CD4-positive, alpha-beta T cell treated with Interleukin-17A for 4 hours (primary cell): ENCODE measurements around the gene L3MBTL2.
"Not testable (repeated sequence)": the region's sequence is repeated elsewhere in the genome, so short reads cannot be mapped to it uniquely, and the experiment has no call there.

ENCODE experiments used
- DNase-seq: peaks from one replicate; pipeline ENCODE4 v3.0.0-alpha.2; 2020; ENCODE audit warnings: mixed read lengths

L3MBTL2 gene

GRCh38 chr22:41204992-41205900 is at the start of gene L3MBTL2:
Gene L3MBTL2, plus strand, starts transcription at chr22:41205312. Its CDS starts 51 bp downstream, at chr22:41205363.
- peak; percentile 97 for DNase-seq

- no peak for DNase-seq
Observed at GRCh38 chr22:41157083-41157482, 48.0 kb upstream of the L3MBTL2 start.

- DNase-seq, result no peak
Observed at GRCh38 chr22:41169157-41169556, 36.0 kb upstream of the L3MBTL2 start.

- no peak for DNase-seq
Observed at GRCh38 chr22:41171996-41172395, 33.1 kb upstream of the L3MBTL2 start.

GRCh38 chr22:41175546-41175945 is 29.6 kb upstream of the L3MBTL2 start:
- no peak for DNase-seq

- no peak for DNase-seq
Observed at GRCh38 chr22:41177040-41177621, 28.0 kb upstream of the L3MBTL2 start.

GRCh38 chr22:41177622-41178424 is 27.3 kb upstream of the L3MBTL2 start:
- no peak for DNase-seq

GRCh38 chr22:41178425-41178975 is 26.6 kb upstream of the L3MBTL2 start:
- DNase-seq, result no peak

GRCh38 chr22:41180362-41180761 is 24.8 kb upstream of the L3MBTL2 start:
- not testable (repeated sequence) for DNase-seq

- DNase-seq, result no peak
Observed at GRCh38 chr22:41180926-41181325, 24.2 kb upstream of the L3MBTL2 start.

GRCh38 chr22:41181349-41182241 is 23.5 kb upstream of the L3MBTL2 start:
- no peak for DNase-seq

GRCh38 chr22:41184679-41185078 is 20.4 kb upstream of the L3MBTL2 start:
- DNase-seq, result no peak

GRCh38 chr22:41191467-41191866 is 13.6 kb upstream of the L3MBTL2 start:
- no peak for DNase-seq

- DNase-seq, result no peak
Observed at GRCh38 chr22:41193829-41194228, 11.3 kb upstream of the L3MBTL2 start.

- peak; percentile 92 for DNase-seq
Observed at GRCh38 chr22:41197038-41197972, 7.8 kb upstream of the L3MBTL2 start.

- peak; percentile 71 for DNase-seq
Observed at GRCh38 chr22:41198027-41198580, 7.0 kb upstream of the L3MBTL2 start.

GRCh38 chr22:41201141-41201540 is 4.0 kb upstream of the L3MBTL2 start:
- DNase-seq, result no peak

- no peak for DNase-seq
Observed at GRCh38 chr22:41203118-41203517, 2.0 kb upstream of the L3MBTL2 start.

GRCh38 chr22:41204066-41204465 is 1.0 kb upstream of the L3MBTL2 start:
- no peak for DNase-seq

GRCh38 chr22:41206719-41207118 is 1.6 kb downstream of the L3MBTL2 start:
- DNase-seq, result no peak
